Stimulated activated naive CD8-positive, alpha-beta T cell treated with anti-CD3 and anti-CD28 coated beads, Interleukin-15, Interleukin-2, amounts not matched to agents 100 U/mL and 50 U/mL, for 24 hours (primary cell): ENCODE data around the gene ITGB3BP.
A peak's percentile ranks its signal among the peaks of the same experiment; 100 is the strongest.
"Not testable (repeated sequence)": the region's sequence is repeated elsewhere in the genome, so short reads cannot be mapped to it uniquely, and the experiment has no call there.

Experiments used
- ATAC-seq: fragments of 150-1000 bp; cut with Tn5 transposase; one replicate; pipeline ENCODE4 v1.10.0; 2021
- DNase-seq: peaks from one replicate; pipeline ENCODE4 v3.0.0; 2021

The ITGB3BP gene, protein sequence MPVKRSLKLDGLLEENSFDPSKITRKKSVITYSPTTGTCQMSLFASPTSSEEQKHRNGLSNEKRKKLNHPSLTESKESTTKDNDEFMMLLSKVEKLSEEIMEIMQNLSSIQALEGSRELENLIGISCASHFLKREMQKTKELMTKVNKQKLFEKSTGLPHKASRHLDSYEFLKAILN

DNA sequence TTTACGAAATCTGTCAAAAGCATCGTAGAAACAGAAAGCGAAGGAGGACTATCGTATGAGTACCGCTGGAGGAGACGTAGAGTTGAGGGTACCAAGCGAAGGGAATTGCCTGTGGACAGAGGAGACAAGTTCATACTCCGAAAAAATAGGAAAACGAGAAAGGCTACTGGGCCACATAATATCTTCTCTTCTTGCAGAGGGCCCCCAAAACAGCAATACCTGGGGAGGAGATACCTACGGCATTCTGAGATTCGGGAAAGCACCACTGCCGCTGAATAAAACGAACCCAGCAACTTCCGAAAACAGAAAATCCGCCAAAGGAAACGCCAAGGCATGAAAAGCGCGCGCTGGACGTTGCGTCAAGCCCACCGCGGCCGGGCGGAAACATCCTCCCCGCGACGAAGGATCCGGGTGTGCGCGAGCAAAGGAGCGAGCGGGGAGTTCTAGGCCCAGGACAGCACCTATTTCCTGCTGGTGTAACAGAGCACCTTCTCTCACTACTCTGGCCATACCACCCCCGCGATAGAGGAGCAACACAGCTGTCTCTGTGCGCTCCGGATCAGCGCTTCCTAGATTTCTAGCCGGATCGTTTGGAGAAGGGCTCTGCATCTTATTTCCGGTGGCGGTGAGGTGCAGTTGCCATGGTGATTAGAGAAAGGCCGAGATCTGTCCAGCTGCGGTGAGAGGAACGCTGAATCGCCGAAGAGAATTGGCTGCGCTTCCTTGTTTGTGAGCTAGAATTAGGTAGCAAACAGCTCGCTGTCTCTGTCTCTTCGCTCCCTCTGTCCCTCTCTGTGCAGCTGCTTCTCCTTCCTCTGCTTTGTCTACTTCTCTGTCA lies at the start of gene ITGB3BP, which contains the start of gene EFCAB7:
Gene ITGB3BP (minus strand): TSS at position 335 of the 838 bp plus-strand sequence. CDS start 92 bp downstream, at position 243.
Gene EFCAB7 (plus strand): TSS at position 635 of the 838 bp plus-strand sequence. CDS start 2,048 bp downstream, outside the sequence.
- ATAC-seq (peak; percentile 98), DNase-seq (peak; percentile 85)

DNA sequence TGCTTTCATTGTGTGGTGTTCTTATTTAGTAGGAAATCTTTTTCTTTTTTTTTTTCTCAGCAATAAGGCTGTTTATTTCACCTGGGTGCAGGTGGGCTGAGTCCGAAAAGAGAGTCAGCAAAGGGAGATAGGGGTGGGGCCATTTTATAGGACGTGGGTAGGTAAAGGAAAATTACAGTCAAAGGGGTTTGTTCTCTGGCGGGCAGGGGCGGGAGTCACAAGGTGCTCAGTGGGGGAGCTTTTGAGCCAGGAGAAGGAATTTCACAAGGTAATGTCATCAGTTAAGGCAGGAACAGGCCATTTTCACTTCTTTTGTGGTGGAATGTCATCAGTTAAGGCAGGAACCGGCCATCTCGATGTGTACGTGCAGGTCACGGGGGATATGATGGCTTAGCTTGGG lies 49.7 kb upstream of the ITGB3BP start:
- DNase-seq, ATAC-seq: not testable (repeated sequence)

DNA sequence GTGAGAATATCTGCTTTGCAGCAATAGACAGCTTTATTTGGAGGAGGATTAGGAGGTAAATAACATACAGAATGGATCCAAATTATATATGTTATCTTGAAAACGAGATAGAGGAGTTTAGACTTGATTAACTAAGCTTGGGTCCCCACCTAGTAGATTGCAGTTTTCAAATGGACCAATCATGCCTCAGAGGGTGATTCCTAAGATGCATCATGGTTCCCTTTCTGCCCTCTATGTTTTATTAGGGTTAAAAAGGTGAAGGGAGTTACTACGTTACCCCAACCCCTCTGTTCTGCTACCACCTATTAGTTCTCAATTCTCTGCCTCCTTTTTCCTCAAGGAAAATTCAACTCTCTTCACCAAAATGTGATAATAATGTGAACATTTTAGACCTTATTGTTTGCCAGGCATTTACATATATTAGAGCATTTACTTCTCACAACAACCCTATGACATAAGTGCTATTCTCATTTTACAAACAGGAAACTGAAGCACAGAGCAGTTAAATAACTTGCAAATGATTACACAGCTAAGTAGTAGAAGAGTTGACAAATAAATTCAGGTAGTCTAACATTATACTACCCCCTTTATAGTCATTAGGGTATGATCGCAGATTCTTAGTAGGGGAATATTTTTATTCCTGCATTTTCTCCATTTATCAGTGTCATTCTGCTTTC lies 46.8 kb upstream of the ITGB3BP start:
- no peak for DNase-seq
- ATAC-seq, result no peak

DNA sequence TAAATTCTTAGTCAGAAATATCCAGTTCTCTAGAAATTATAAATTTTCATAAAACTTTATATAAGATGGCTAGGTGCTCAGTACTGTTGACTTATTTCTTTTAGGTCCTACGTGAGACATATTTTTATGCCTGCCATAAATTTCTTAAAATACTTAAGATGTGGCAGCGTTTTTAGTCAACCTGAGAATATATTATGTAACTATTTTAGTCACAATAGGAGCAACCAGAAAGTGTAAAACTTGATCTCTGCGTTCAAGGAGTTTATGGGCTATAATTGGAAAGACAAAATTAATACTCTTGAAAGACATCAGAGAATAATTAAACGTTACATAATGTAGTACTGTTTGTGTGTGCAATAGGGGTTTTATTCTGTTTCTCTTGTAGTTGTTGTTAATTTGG lies 46.0 kb upstream of the ITGB3BP start:
- ATAC-seq (no peak), DNase-seq (no peak)

DNA sequence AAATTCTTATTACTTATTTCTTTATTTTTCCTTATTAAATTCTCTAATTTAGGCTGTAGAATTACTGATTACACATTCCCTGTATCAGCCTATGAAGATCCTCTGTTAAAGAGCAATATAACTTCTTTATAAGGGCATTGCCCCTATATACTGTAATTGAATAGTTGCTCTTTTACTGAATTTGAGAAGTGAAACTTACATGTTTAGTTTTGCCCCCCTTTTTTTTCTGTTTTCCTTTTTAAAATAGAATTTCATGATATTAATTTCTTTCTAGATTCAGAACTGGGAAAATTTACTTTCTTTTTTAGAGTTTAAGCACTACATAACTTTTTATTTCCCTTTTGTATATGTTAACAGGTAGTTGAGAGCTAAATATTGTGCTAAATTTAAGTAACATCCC lies 40.7 kb upstream of the ITGB3BP start:
- no peak for DNase-seq
- no peak for ATAC-seq

DNA sequence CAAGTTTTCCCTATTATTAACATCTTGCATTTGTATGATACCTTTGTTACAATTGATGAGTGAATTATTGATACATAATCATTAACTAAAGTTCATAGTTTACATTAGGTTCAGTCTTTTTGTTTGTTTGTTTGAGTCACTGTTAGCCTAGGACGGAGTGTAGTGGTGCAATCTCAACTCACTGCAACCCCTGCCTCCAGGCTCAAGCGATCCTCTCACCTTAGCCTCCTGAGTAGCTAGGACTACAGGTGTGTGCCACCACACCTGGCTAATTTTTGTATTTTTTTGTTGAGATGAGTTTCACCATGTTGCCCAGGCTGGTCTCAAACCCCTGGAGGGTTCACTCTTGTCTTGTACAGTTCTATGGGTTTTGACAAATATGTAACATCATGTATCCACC lies 36.3 kb upstream of the ITGB3BP start:
- DNase-seq (no peak), ATAC-seq (no peak)

DNA sequence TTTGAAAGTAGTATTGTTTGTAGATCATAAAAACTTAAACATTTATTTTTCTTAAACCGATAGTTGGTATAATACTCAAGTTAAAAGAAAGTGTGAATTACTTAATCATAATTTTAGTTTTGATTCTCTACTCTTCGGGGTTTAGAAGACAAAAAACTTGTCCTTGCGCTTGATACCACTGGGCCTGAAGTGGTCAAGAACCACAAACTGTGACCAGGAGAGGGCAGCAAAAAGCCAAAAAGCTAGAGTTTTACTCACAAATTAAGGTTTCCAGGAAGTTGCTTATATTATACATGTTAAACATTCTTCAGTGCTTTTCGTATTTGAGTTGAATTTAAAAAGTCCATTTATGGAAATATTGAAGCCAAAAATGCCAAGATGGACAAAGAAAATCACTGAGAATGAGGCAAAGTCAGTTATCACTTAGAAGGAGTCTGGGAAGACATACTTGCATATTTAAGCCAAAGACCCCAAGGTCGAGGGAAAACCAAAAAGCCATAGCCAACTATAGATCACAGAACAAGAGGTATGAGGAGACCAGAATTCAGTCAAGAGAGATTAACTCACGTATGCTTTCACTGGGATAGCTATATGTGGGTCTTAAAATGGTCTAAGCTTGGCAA lies 34.5 kb upstream of the ITGB3BP start:
- DNase-seq (peak; percentile 39), ATAC-seq (no peak)

DNA sequence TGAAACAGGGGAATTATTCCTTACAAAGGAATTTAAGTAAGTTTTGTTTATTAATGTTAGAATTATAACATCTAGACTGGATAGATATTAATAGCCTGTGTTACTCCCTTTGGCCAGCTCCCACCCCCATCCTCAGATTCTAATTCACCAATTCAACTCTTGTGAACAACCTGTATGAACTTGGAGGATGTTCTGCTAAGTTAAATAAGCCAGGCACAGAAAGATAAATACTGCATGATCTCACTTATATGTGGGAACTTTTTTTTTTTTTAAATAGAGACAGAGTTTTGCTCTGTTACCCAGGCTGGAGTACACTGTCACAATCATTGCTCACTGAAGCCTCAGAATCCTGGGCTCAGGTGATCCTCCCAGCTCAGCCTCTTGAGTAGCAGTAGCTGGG lies 32.5 kb upstream of the ITGB3BP start:
- no peak for DNase-seq
- ATAC-seq, result no peak

DNA sequence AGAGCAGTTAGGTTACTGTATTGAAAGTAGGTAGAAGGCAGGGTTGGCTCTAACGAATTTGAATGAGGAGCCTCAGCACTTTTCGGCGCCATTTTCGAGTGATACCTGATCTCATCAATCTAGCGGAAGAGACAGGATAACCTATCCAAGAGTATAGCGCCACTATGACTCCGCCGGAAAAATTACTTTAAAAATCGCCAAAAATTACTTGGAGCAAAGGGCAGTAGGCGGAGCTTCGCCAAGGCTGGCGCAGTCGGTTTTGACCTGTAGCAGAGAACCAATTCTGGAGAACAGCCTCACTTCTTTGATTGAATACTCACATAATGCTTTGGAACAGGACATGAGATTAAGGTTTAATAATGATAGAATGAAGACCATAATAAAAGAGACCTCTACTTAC lies 25.9 kb upstream of the ITGB3BP start:
- DNase-seq (no peak), ATAC-seq (no peak)

DNA sequence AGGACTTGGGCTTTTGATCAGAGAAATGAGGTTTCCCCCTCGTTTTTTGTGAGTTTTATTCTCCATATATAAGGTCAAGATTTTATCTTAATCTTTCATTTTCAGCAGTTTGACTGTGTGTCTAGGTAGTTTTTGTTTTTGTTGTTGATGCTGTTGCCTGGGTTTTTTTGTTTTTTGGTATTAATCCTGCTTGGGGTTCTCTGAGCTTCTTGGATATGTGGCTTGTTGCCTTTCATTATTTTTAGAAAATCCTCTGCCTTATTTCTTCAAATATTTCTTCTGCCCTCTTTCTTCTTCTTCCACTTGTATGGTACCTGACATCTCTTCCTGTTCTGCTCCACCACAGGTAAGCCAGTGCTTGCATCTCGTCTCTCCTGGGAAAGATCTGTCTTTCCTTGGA lies 25.3 kb upstream of the ITGB3BP start:
- no peak for DNase-seq
- no peak for ATAC-seq

DNA sequence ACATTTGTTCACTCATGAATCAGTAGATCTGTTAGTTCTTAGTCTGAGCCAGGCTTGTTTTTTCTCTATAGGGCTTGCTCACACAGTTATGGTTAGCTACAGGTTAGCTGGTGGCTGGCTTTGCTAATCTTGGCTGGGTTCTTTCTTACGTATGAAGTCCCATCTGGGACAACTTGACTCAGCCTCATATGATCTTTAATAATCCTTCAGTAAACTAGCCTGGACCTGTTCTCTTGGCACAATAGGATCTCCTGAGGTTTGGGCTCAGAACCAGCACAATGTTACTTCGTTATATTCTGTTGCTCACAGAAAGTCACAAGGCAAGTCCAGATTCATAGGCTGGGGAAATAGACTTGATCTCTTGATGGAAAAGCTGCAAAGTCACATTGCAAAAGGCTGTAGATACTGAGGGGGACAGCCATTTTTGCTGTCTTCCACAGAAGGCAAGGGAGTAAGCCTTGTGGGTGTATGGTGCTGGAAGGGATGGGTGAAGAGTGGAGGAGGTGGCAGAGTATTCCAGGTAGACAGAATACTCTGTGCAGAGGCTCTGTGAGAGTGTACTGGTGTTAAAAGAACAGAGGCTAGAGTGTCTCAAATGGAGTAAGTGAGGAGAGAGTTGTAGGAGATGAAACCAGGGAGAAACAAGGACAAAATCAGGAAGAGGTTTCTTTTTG lies 24.7 kb upstream of the ITGB3BP start:
- no peak for DNase-seq
- ATAC-seq, result no peak

DNA sequence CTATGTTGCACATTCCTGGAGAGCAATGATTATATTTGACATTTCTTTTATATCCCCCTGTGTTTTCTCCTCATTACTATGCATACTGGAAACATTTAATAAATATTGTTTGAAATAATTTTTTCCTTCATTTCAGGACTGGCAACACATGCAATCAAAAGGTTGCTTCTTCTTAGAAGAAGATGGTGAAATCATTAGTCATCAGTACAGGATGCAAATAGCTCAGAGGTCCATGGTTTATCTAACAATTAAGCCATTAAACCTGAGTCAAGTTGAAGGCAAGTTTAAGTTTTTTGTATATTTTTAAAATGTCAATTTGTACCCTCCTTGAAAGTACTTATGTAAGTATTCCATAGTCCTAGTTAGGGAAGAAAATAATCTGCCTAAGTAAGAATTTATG lies 22.8 kb upstream of the ITGB3BP start:
- no peak for DNase-seq
- ATAC-seq, result no peak

DNA sequence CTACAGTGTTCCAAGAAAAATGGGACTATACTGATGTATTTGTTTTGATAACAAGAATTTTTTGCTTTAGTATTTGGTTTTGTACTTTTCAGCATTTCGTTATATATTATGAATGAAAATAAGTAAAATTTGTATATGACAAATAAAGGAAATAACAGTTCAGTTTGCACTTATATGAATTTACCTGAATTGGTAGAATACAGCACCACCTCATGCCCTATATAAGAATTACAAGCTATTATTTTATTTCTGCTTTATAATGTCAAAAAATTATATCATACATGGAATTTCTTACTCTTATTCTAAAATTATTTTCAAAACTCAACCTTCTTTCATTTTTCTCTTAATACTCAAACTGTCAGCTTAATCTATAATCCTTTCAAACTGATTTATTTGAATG lies 14.9 kb upstream of the ITGB3BP start:
- DNase-seq, result no peak
- no peak for ATAC-seq

DNA sequence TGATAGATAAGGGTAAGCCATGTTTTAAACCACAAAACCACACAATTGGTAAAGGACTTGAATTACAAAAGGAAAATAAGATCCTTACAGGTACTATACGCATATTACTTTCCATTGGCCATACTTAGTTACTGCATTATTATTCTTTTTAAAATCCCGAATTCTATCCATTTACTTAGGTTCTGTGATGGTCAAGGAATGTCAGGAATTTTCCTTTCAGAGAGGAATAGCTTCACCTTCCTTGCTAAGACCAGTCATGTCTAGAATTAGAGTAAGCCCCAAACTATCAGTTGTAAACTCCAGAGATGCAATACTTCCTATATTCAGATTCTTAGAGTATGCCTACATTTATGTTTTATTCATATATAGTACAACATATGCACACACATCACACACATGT lies 14.0 kb upstream of the ITGB3BP start:
- no peak for ATAC-seq

DNA sequence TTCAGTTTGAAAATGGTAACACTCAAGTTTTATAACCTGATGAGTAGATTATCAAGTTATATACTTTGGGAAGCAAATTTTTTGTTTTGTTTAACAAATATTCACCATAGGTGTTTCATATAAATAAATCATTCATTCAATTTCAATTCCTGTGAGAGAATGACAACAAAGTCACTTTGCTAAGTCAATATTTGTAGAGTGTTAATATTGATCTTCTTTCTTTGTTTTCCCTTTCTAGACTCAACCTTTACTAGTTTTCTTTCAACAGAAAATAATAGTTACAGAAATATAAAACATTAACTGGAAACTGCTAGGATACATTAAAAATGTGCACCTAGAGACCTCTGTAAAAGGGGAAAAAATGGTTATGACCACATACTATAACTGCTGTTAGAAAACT lies 11.4 kb upstream of the ITGB3BP start:
- ATAC-seq, result no peak
- no peak for DNase-seq

More for the DNA sequence above, 14.0 kb upstream of the ITGB3BP start:
- no peak for DNase-seq

DNA sequence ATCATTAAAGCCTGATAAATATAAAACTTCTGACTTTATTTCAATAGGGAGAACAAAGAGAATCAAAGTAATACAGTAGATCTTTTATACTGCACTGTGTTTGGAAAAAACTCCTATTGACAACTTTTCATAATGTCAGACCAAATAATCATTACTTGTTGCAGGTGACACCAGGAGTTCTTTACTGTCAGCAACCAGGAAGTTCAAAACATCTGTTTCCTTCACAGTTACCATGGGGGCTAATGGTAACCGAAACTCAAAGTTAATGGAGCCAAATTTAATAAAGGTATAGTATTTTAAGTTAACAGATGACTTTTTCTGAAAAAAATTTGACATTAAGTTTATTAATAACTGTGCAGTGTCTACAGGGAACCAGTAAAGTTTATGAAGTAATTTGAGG lies 10.9 kb upstream of the ITGB3BP start:
- ATAC-seq (no peak), DNase-seq (no peak)

DNA sequence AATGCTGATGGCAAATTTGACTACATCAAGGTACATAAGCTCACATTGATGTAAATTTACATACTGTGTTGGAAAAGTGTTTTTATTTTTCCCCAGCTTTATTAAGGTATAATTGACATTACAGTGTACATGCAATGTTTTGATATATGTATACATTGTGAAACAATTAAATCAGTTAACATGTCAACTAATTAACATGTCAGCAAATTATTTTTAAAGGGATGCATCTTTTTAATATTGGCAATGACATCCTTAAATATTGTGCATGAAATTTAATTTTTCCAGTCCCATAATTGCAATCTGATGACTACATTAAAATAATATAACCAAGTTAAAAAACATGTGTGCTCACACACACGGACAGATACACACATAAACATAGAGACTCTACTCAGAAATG lies 9.7 kb upstream of the ITGB3BP start:
- no peak for DNase-seq
- no peak for ATAC-seq

DNA sequence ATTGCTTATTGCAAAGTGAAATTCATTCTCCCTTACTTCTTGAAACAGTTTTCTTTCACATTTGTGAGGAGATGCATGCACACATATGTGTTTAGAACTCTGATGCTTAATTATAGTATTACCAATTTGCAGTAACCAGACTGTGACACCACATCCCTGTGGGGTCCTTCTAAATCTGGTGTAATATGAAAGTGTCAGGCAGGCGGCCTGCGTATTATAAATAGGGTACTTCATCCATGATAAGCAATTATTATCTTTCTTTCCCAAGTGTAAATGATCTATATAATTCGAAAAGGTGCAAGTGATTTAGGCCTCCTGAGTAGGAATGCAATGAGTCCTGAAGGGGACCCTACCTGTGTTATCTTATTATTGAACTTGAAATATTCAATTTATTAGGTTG lies 1.2 kb upstream of the ITGB3BP start:
- DNase-seq, result no peak
- ATAC-seq, result no peak

DNA sequence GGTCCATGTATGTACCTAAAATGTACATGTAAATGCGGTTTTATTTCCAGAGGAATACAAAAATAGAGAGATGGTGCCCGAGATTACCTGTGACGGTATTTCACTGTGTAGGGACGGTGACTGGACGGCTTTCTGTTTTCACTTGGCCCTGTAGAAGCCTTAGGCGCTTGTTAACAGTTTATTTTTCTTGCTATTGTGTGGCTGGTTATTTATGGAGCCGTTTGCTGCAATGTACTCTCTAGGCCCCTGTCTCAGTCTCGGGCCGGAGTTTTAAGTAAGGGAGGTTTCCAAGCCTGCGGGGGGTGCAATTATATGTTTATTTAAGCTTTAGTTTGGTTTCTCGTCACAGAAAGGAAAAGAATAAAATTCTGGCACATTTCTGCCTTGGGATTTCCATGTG lies 713 bp upstream of the ITGB3BP start:
- ATAC-seq (peak; percentile 3), DNase-seq (no peak)

DNA sequence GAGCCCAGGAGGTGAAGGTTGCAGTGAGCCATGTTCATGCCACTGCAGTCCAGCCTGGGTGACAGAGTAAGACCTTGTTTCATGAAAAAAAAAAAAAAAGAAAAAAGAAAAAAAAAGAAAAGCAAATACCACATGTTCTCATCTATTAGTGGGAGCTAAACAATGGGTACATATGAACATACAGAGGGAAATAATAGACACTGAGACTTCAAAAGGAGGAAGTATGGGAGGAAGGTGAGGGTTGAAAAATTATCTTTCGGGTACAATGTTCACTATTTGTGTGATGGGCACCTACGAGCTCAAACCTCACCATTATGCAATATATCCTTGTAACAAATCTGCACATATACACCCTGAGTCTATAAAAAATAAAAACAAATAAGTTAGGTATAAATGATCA lies 6.4 kb downstream of the ITGB3BP start:
- DNase-seq (no peak), ATAC-seq (no peak)

DNA sequence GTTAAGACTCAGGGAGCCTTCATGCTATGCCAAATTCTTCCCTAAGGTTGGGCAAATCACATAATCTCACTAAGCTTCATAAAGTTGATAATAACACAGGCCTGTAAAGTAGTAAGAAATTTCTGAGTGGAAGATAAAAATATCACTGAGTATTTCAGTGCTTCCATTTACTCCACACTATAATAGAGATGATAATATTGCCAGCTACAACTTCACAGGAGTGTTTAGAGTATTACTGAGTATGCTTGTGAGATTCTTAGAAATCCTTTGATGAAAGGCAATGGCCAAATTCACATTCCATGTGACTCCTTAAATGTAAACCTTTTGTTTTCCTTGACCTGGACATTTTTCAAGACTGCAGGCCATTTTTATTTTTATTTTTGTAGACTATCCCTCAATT lies 10.4 kb downstream of the ITGB3BP start:
- DNase-seq, result no peak
- no peak for ATAC-seq

DNA sequence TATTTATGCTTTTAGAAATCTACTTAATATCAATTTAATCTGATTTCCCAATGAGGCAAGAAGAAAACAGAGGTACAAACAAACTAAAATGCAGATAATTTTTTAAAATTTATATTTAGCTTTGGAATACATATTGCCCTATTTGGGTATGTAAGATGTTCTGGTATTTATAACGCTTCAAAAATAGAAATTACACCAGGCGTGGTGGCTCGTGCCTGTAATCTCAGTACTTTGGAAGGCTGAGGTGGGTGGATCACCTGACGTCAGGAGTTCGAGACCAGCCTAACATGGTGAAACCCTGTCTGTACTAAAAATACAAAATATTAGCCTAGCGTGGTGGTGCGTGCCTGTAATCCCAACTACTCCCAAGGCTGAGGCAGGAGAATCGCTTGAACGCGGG lies 13.3 kb downstream of the ITGB3BP start:
- no peak for DNase-seq
- no peak for ATAC-seq
